Suprapubic skin (tissue), 3 donors: Measurements from ENCODE around the gene PEX13.
"Not testable (repeated sequence)": the region's sequence is repeated elsewhere in the genome, so short reads cannot be mapped to it uniquely, and the experiment has no call there.

Experiments
- CTCF ChIP-seq, 2 donors: fragments of 200-600 bp in 1 of 2; fragments of 450-650 bp in 1 of 2; sonication (generic) in 1 of 2; IDR thresholded peaks; one replicate each; pipeline ENCODE4 v1.5.1; 2016 to 2019; ENCODE audit warnings: antibody characterized with exemption in 2 of 2, mild to moderate bottlenecking in 1 of 2, moderate library complexity in 1 of 2
- POLR2A ChIP-seq, 2 donors: fragments of 450-650 bp; IDR thresholded peaks; one replicate each; pipeline ENCODE4 v1.6.1; 2017; ENCODE audit warnings: antibody characterized with exemption in 2 of 2, mild to moderate bottlenecking in 2 of 2, moderate library complexity in 2 of 2

- not testable (repeated sequence) for TF ChIP-seq CTCF, POLR2A (IDR thresholded peaks at IDR 0.05)
Measured at GRCh38 chr2:60987656-60988055, 29.9 kb upstream of the PEX13 start.
